ENCODE results near the gene CDKN2AIP.

The CDKN2AIP gene

DNA sequence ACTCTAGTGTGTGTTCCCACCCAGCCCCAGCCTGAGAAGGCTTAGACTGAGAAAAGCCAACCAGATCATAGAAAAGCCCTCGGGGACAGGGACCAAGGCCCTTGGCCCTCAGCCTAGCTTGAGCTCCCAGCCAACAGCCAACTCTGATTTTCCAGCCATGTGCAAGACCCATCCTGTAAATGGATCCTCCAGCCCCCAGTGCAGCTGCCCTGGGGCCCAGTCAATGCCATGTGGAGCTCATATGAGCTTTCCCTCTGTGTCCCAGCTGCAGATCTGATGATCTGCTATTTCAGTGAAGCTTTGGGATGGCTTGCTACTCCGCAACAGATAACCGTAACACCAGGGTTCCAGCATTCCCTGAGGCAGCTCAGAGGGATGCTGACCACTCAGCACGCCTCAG is 40.5 kb upstream of the CDKN2AIP start:
- Histone ChIP-seq H4K20me1 (ENCODE audit: insufficient read depth, low read length) (no peaks in the 10 kb centered on the region), H3K4me2 (ENCODE audit: low read length) (no peak overlapping the region), H3K27me3 (ENCODE audit: low read depth, low read length) (no peaks in the 10 kb centered on the region), H3K27ac (ENCODE audit: low read length) (no peak overlapping the region), H3K79me2 (ENCODE audit: low read length) (no peaks in the 10 kb centered on the region), H3K9me3 (ENCODE audit: insufficient read depth, low read length) (no peaks in the 10 kb centered on the region), H3K4me3 (ENCODE audit: low read length) (no peak overlapping the region), H3K36me3 (replicated peaks; ENCODE audit: low read depth, low read length) (no peaks in the 10 kb centered on the region), H2AFZ (ENCODE audit: low read depth, low read length) (no peak overlapping the region), H3K9ac (ENCODE audit: low read length) (no peak overlapping the region), H3K4me1 (ENCODE audit: low read length) (peaks cover 17% of the 10 kb centered on the region)
- TF ChIP-seq EZH2phosphoT487 (IDR thresholded peaks at IDR 0.05; ENCODE audit: low read depth) (no peak), CTCF (IDR thresholded peaks at IDR 0.05; ENCODE audit: low read depth, low read length) (no peak)

- Histone ChIP-seq H3K36me3 (replicated peaks; ENCODE audit: low read depth, low read length) (no peaks in the 10 kb centered on the region), H3K9me3 (ENCODE audit: insufficient read depth, low read length) (no peaks in the 10 kb centered on the region), H2AFZ (ENCODE audit: low read depth, low read length) (no peak overlapping the region), H3K9ac (ENCODE audit: low read length) (no peak overlapping the region), H3K4me1 (ENCODE audit: low read length) (peaks cover 13% of the 10 kb centered on the region; the same call in 1 of the 2 replicates), H3K27me3 (ENCODE audit: low read depth, low read length) (no peaks in the 10 kb centered on the region), H3K27ac (ENCODE audit: low read length) (no peak overlapping the region), H3K79me2 (ENCODE audit: low read length) (no peaks in the 10 kb centered on the region), H4K20me1 (ENCODE audit: insufficient read depth, low read length) (no peaks in the 10 kb centered on the region), H3K4me2 (ENCODE audit: low read length) (no peak overlapping the region), H3K4me3 (ENCODE audit: low read length) (no peak overlapping the region)
- TF ChIP-seq EZH2phosphoT487 (IDR thresholded peaks at IDR 0.05; ENCODE audit: low read depth) (no peak), CTCF (IDR thresholded peaks at IDR 0.05; ENCODE audit: low read depth, low read length) (no peak)
Measured at GRCh38 chr4:183405303-183405702, 39.1 kb upstream of the CDKN2AIP start.

- H3K27ac ChIP-seq (ENCODE audit: low read length) = peak overlapping the region; percentile 12; the same call in 1 of the 2 replicates
- H3K79me2 ChIP-seq (ENCODE audit: low read length) = no peaks in the 10 kb centered on the region
- H3K36me3 ChIP-seq (replicated peaks; ENCODE audit: low read depth, low read length) = no peaks in the 10 kb centered on the region
- peak overlapping the region; percentile 74 for H3K4me3 ChIP-seq (ENCODE audit: low read length)
- no peaks in the 10 kb centered on the region for H3K9me3 ChIP-seq (ENCODE audit: insufficient read depth, low read length)
- peak overlapping the region; percentile 79 for H2AFZ ChIP-seq (ENCODE audit: low read depth, low read length)
- H3K4me2 ChIP-seq (ENCODE audit: low read length) = peak overlapping the region; percentile 63
- peak overlapping the region; percentile 70 for H3K9ac ChIP-seq (ENCODE audit: low read length)
- no peaks in the 10 kb centered on the region for H3K27me3 ChIP-seq (ENCODE audit: low read depth, low read length)
- TF ChIP-seq CTCF (IDR thresholded peaks at IDR 0.05; ENCODE audit: low read depth, low read length) = peak; percentile 98
- TF ChIP-seq EZH2phosphoT487 (IDR thresholded peaks at IDR 0.05; ENCODE audit: low read depth) = no peak
- H4K20me1 ChIP-seq (ENCODE audit: insufficient read depth, low read length) = no peaks in the 10 kb centered on the region
- peaks cover 27% of the 10 kb centered on the region for H3K4me1 ChIP-seq (ENCODE audit: low read length)
Measured at GRCh38 chr4:183407128-183407585, 37.3 kb upstream of the CDKN2AIP start.

DNA sequence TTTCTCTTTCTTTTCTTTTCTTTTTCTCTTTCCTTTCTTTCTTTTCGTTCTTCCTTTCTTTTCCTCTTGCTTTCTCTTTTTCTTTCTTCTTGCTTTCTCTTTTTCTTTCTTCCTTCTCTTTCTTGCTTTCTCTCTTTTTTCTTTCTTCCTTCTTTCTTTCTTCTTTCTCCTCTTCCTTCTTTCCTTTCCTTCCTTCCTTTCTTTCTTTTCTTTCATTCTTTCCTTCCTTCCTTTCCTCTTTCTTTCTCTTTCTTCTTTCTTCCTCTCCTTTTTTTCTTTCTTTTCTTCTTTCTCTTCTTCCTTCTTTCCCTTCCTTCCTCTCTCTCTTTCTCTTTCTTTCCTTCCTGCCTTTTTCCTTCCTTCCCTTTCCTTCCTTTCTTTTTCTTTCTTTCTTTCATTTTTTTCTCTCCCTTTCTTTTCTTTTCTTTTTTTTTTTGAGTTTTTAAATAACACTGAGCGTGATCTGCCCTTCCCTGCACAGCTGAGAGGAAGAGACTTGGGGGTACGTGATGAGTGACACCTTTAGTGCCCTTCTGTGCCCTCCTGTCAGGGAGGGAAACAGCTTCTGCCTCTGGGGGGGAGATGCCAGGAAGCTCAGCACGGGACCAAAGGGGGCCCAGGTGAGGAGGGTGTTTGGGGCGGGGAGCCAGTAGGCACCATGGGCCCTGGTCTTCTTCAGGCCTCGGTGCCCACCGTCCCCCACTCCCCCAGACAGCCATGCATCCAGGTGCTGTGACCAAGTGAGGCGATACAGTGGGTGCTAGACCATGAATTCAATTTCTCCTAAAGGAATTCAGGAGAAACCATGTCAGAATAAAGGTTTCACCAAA is 36.6 kb upstream of the CDKN2AIP start:
- no peaks in the 10 kb centered on the region for H3K27me3 ChIP-seq (ENCODE audit: low read depth, low read length)
- no peaks in the 10 kb centered on the region for H3K36me3 ChIP-seq (replicated peaks; ENCODE audit: low read depth, low read length)
- peak overlapping the region; percentile 70 for H3K9ac ChIP-seq (ENCODE audit: low read length)
- H3K4me2 ChIP-seq (ENCODE audit: low read length) = peak overlapping the region; percentile 63
- H3K9me3 ChIP-seq (ENCODE audit: insufficient read depth, low read length) = no peaks in the 10 kb centered on the region
- TF ChIP-seq EZH2phosphoT487 (IDR thresholded peaks at IDR 0.05; ENCODE audit: low read depth) (no peak), CTCF (IDR thresholded peaks at IDR 0.05; ENCODE audit: low read depth, low read length) (no peak)
- peak overlapping the region; percentile 74 for H3K4me3 ChIP-seq (ENCODE audit: low read length)
- H2AFZ ChIP-seq (ENCODE audit: low read depth, low read length) = peak overlapping the region; percentile 79
- H3K79me2 ChIP-seq (ENCODE audit: low read length) = no peaks in the 10 kb centered on the region
- H4K20me1 ChIP-seq (ENCODE audit: insufficient read depth, low read length) = no peaks in the 10 kb centered on the region
- peaks cover 24% of the 10 kb centered on the region for H3K4me1 ChIP-seq (ENCODE audit: low read length)
- H3K27ac ChIP-seq (ENCODE audit: low read length) = no peak overlapping the region; the same call in 1 of the 2 replicates

All from OCI-LY3 (cell line).